T-helper 1 cell treated with Interleukin-12 subunit alpha and Interleukin-12 subunit beta and Interleukin-4 antibody, amounts not matched to agents 30 μg/mL and 1 μg/mL, for 36 hours (primary cell): Measurements from ENCODE around the gene RAB3GAP1.
A peak's percentile ranks its signal among the peaks of the same experiment; 100 is the strongest.
"Not testable (repeated sequence)": the region's sequence is repeated elsewhere in the genome, so short reads cannot be mapped to it uniquely, and the experiment has no call there.

Experiments used
- H3K27ac Mint-ChIP-seq: one replicate; pipeline ENCODE4 v1.8.0; 2021; ENCODE audit warnings: mild to moderate bottlenecking, mixed read lengths
- H3K27me3 Mint-ChIP-seq: one replicate; pipeline ENCODE4 v1.8.0; 2021; ENCODE audit warnings: low read depth, mixed read lengths
- H3K36me3 Mint-ChIP-seq: one replicate; pipeline ENCODE4 v1.8.0; 2021; ENCODE audit warnings: low read depth, mixed read lengths
- H3K4me1 Mint-ChIP-seq: one replicate; pipeline ENCODE4 v1.8.0; 2021; ENCODE audit warnings: low read depth, mixed read lengths
- H3K4me3 Mint-ChIP-seq: one replicate; pipeline ENCODE4 v1.8.0; 2021; ENCODE audit warnings: mild to moderate bottlenecking, moderate library complexity, mixed read lengths
- H3K9me3 Mint-ChIP-seq: one replicate; pipeline ENCODE4 v1.8.0; 2021; ENCODE audit warnings: mixed read lengths

RAB3GAP1 gene

DNA sequence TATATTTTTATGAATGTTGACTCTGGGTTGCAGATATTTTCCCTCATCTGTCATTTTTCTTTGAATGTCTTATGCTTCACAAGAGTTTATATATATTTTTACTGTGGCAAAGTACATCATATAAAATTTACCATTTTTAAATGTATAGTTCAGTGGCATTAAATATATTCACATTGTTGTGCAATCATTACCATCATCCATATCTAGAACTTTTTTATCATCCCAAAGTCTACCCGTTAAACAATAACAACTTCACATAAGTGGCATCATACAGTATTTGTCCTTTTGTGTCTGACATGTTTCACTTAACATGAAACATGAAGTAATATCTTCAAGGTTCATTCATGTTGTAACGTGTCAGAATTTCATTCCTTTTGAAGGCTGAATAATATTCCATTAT, 24.5 kb downstream of the RAB3GAP1 start:
- H3K9me3 Mint-ChIP-seq, result peaks cover 43% of the 10 kb centered on the region
- no peak overlapping the region for H3K27ac Mint-ChIP-seq
- H3K4me3 Mint-ChIP-seq, result no peak overlapping the region
- H3K36me3 Mint-ChIP-seq, result peaks cover 47% of the 10 kb centered on the region
- H3K27me3 Mint-ChIP-seq, result no peaks in the 10 kb centered on the region
- H3K4me1 Mint-ChIP-seq, result peaks cover 2% of the 10 kb centered on the region

DNA sequence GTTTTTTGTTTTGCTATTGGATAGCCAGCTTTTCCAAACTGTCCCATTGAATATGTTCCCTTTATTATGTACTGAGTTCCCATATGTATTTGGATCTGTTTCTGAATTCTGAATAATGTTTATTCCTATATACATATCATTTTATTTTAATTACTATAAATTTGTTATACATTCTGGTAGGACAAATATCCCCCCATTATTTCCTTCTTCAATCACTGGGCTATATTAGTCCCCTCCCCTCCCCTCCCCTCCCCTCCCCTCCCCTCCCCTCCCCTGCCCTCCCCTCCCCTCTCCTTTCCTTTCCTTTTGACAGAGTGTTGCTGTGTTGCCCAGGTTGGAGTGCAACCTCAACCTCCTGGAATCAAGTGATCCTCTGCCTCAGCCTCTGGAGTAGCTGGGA, 26.3 kb downstream of the RAB3GAP1 start:
- Mint-ChIP-seq H3K4me1 (peaks cover 2% of the 10 kb centered on the region), H3K36me3 (peaks cover 43% of the 10 kb centered on the region)

DNA sequence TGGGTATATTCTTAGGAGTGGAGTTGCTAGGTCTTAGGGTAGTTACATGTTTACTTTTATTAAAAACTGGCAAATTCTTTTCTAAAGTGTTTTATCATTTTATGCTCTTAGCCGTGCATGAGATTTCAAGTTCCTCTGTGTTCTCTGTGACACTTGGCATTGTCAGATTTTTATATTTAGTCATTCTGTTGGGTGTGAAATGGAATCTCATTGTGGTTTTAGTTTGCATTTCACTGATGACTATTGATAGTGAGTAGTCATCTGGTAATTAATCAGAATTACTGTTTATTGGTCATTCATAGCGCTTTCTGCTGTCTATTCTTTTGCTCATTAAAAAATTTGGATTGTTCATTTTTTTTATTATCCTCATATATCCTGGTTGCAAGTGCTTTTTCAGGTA, 34.1 kb downstream of the RAB3GAP1 start:
- Mint-ChIP-seq H3K9me3 (peaks cover 29% of the 10 kb centered on the region), H3K4me1 (peaks cover 8% of the 10 kb centered on the region), H3K4me3 (no peak overlapping the region), H3K27ac (no peak overlapping the region), H3K36me3 (peaks cover 41% of the 10 kb centered on the region), H3K27me3 (no peaks in the 10 kb centered on the region)

More for the DNA sequence above, 26.3 kb downstream of the RAB3GAP1 start:
- H3K4me3 Mint-ChIP-seq, result no peak overlapping the region
- peaks cover 33% of the 10 kb centered on the region for H3K9me3 Mint-ChIP-seq
- no peaks in the 10 kb centered on the region for H3K27me3 Mint-ChIP-seq
- no peak overlapping the region for H3K27ac Mint-ChIP-seq

DNA sequence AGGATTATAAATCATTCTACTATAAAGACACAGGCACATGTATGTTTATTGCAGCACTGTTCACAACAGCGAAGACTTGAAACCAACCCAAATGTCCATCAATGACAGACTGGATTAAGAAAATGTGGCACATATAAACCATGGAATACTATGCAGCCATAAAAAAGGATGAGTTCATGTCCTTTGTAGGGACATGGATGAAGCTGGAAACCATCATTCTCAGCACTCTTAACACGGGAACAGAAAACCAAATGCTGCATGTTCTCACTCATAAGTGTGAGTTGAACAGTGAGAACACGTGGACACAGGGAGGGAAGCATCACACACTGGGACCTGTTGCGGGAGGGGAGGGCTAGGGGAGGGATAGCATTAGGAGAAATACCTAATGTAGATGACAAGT, 37.5 kb downstream of the RAB3GAP1 start:
- H3K4me3 Mint-ChIP-seq, H3K27ac Mint-ChIP-seq, H3K27me3 Mint-ChIP-seq: not testable (repeated sequence)
- Mint-ChIP-seq H3K36me3 (peaks cover 42% of the 10 kb centered on the region), H3K9me3 (peaks cover 24% of the 10 kb centered on the region), H3K4me1 (peaks cover 11% of the 10 kb centered on the region)

- peaks cover 21% of the 10 kb centered on the region for H3K9me3 Mint-ChIP-seq
- H3K36me3 Mint-ChIP-seq, result peaks cover 39% of the 10 kb centered on the region
- no peak overlapping the region for H3K27ac Mint-ChIP-seq
- H3K4me1 Mint-ChIP-seq, result peaks cover 9% of the 10 kb centered on the region
- H3K4me3 Mint-ChIP-seq, result no peak overlapping the region
- H3K27me3 Mint-ChIP-seq, result no peaks in the 10 kb centered on the region
These were observed 39.6 kb downstream of the RAB3GAP1 start for GRCh38 chr2:135091681-135092080.

DNA sequence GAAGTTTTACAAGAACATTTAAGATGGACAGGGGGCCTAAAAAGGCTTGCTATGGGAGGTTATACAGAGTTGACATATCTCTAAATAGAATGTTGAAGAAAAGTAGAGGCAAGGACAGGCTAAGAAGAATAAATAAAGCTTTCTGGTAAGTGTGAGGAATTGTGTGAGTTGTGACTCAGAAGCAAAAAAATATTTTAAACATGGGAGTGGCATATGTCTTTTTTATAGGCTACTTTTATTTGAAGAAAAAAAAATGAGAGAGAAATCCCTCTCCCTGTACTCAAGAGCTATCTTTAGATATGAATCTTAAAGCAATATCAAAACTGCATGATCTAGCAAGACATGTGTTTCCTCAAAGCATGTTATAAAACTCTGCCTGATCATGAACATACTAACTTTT, 41.1 kb downstream of the RAB3GAP1 start:
- peaks cover 33% of the 10 kb centered on the region for H3K36me3 Mint-ChIP-seq
- no peaks in the 10 kb centered on the region for H3K27me3 Mint-ChIP-seq
- no peak overlapping the region for H3K4me3 Mint-ChIP-seq
- H3K9me3 Mint-ChIP-seq, result peaks cover 7% of the 10 kb centered on the region
- no peak overlapping the region for H3K27ac Mint-ChIP-seq
- H3K4me1 Mint-ChIP-seq, result peaks cover 6% of the 10 kb centered on the region

GRCh38 chr2:135093670-135094330, 41.7 kb downstream of the RAB3GAP1 start:
- H3K36me3 Mint-ChIP-seq, result peaks cover 31% of the 10 kb centered on the region
- no peaks in the 10 kb centered on the region for H3K27me3 Mint-ChIP-seq
- H3K4me3 Mint-ChIP-seq, result no peak overlapping the region
- H3K4me1 Mint-ChIP-seq, result peaks cover 6% of the 10 kb centered on the region
- H3K9me3 Mint-ChIP-seq, result peaks cover 7% of the 10 kb centered on the region
- H3K27ac Mint-ChIP-seq, result no peak overlapping the region

- no peaks in the 10 kb centered on the region for H3K27me3 Mint-ChIP-seq
- H3K4me1 Mint-ChIP-seq, result peaks cover 7% of the 10 kb centered on the region
- peaks cover 28% of the 10 kb centered on the region for H3K36me3 Mint-ChIP-seq
- H3K4me3 Mint-ChIP-seq, result no peak overlapping the region
- no peak overlapping the region for H3K27ac Mint-ChIP-seq
- H3K9me3 Mint-ChIP-seq, result peaks cover 2% of the 10 kb centered on the region
These were observed 42.4 kb downstream of the RAB3GAP1 start for GRCh38 chr2:135094508-135094907.

DNA sequence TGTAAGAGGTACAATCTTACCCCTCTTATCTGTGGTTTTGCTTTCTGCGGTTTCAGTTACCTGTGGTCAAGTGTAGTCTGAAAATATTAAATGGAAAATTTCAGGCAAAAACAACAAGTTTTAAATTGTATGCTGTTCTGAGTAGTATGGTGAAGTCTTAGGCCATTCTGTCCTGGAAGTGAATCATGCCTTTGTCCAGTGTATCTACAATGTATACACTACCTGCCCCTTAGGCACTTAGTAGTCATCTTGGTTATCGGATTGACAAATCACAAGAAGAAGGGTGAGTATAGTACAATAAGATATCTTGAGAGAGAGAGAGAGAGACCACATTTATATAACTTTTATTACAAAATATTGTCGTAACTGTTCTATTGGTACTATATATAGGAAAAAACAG, 43.5 kb downstream of the RAB3GAP1 start:
- H3K27ac Mint-ChIP-seq, result no peak overlapping the region
- no peaks in the 10 kb centered on the region for H3K9me3 Mint-ChIP-seq
- no peak overlapping the region for H3K4me3 Mint-ChIP-seq
- peaks cover 11% of the 10 kb centered on the region for H3K4me1 Mint-ChIP-seq
- H3K36me3 Mint-ChIP-seq, result peaks cover 30% of the 10 kb centered on the region
- no peaks in the 10 kb centered on the region for H3K27me3 Mint-ChIP-seq

DNA sequence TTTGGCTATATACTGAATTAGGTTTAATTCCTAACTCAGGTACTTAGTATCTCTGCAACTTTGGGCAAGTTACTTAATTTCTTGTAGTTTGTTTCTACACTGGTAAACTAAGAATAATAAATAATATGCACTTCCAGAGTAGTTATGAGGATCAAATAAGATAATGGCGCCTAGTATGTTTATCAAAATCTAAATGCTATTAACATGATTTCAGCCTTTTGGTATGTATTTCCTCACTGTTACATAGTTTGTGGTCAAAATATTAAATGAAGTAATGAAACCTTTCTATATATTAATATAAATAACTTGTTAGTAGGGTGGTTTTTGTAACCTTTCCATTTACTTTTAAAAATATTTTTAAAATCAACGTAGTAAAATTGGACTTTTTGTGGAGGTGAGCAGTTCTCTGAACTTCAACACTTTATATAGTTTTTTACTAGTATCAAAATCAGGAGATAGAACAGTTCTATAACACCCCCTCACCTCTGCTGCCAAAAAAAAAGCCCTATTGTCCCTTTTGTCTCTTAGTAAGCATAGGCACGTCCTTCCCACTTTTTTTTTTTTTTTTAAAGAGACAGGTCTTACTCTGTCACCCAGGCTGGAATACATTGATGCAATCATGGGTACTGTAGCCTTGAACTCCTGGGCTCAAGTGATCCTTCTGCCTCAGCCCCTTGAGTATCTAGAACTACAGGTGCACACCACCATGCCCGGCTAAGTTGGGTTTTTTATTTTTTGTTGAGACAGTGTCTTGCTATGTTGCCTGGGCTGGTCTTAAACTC, 44.8 kb downstream of the RAB3GAP1 start:
- Mint-ChIP-seq H3K27ac (no peak overlapping the region), H3K27me3 (no peaks in the 10 kb centered on the region), H3K9me3 (peaks cover 2% of the 10 kb centered on the region), H3K4me1 (peaks cover 11% of the 10 kb centered on the region), H3K36me3 (peaks cover 34% of the 10 kb centered on the region), H3K4me3 (no peak overlapping the region)

GRCh38 chr2:135097532-135098231, 45.6 kb downstream of the RAB3GAP1 start:
- H3K4me3 Mint-ChIP-seq, result no peak overlapping the region
- peaks cover 33% of the 10 kb centered on the region for H3K36me3 Mint-ChIP-seq
- peaks cover 11% of the 10 kb centered on the region for H3K4me1 Mint-ChIP-seq
- H3K9me3 Mint-ChIP-seq, result peaks cover 4% of the 10 kb centered on the region
- no peak overlapping the region for H3K27ac Mint-ChIP-seq
- no peaks in the 10 kb centered on the region for H3K27me3 Mint-ChIP-seq

DNA sequence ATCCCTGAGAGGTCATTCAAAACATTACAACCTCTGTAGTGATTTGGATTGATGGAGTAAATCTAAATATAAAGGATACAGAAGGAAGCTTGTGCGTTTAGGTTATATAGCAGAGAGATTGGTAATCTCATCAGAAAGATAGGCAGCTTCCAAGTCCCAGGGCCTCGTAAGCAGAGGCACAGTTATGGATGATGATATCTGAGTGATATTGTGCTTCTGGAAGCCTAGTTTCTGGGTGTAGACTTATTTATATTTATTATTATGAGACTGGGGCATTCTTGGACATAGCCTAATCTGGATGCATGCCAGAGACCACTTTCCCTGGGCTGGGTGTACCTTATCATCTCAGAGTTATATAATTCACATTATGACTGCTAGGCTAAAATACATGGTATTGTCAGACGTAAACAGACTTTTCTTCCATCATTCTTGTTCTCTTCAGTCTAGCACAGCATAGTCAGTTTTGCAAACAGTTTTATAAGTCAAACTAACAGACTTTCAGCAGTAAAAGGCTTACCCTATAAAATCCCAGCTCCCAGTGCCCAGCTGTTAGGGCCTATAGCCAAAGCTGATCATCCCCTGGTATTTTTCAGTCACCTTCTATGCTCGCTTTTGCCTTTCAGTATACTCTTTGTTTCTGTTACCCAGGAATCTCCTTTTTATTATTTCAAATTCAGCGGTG, 47.9 kb downstream of the RAB3GAP1 start:
- Mint-ChIP-seq H3K4me3 (peak overlapping the region; percentile 44), H3K9me3 (peaks cover 10% of the 10 kb centered on the region), H3K36me3 (peaks cover 37% of the 10 kb centered on the region), H3K27ac (peak overlapping the region; percentile 31), H3K4me1 (peaks cover 17% of the 10 kb centered on the region), H3K27me3 (no peaks in the 10 kb centered on the region)

- peak overlapping the region; percentile 38 for H3K27ac Mint-ChIP-seq
- peaks cover 45% of the 10 kb centered on the region for H3K36me3 Mint-ChIP-seq
These were observed 51.8 kb downstream of the RAB3GAP1 start for GRCh38 chr2:135103843-135104242.

DNA sequence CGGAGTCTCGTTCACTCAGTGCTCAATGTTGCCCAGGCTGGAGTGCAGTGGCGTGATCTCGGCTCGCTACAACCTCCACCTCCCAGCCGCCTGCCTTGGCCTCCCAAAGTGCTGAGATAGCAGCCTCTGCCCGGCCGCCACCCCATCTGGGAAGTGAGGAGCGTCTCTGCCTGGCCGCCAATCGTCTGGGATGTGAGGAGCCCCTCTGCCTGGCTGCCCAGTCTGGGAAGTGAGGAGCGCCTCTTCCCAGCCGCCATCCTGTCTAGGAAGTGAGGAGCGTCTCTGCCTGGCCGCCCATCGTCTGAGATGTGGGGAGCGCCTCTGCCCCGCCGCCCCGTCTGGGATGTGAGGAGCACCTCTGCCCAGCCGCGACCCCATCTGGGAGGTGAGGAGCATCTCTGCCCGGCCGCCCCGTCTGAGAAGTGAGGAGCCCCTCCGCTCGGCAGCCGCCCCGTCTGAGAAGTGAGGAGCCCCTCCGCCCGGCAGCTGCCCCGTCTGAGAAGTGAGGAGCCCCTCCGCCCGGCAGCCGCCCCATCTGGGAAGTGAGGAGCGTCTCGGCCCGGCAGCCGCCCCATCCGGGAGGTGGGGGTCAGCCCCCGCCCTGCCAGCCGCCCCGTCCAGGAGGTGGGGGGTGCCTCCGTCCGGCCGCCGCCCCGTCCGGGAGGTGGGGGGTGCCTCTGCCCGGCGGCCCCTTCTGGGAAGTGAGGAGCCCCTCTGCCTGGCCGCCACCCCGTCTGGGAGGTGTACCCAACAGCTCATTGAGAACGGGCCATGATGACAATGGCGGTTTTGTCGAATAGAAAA, 53.6 kb downstream of the RAB3GAP1 start:
- not testable (repeated sequence) for H3K27me3 Mint-ChIP-seq, H3K4me1 Mint-ChIP-seq, H3K4me3 Mint-ChIP-seq, H3K27ac Mint-ChIP-seq
- H3K9me3 Mint-ChIP-seq, result peaks cover 13% of the 10 kb centered on the region
- peaks cover 36% of the 10 kb centered on the region for H3K36me3 Mint-ChIP-seq

More at GRCh38 chr2:135103843-135104242, 51.8 kb downstream of the RAB3GAP1 start:
- H3K4me3 Mint-ChIP-seq, result peak overlapping the region; percentile 11
- peaks cover 13% of the 10 kb centered on the region for H3K9me3 Mint-ChIP-seq
- H3K4me1 Mint-ChIP-seq, result peaks cover 13% of the 10 kb centered on the region
- H3K27me3 Mint-ChIP-seq, result no peaks in the 10 kb centered on the region
